CD4-positive, alpha-beta T cell (primary cell): ENCODE measurements around the gene SUV39H1. TPM values are rescaled to one million over a fixed set of nuclear protein-coding genes. Genes with fewer than 3 reads are reported as not detected.

Experiments used
- ATAC-seq: fragments of 200-7000 bp; cut with Tn5 transposase; one replicate; pipeline ENCODE4 v1.10.0; 2022; ENCODE audit warnings: mild to moderate bottlenecking; ENCODE audit not compliant: poor library complexity
- CTCF ChIA-PET: fragments of 350-600 bp; sonication (Branson Sonifier 250); formaldehyde crosslinking; loops from one replicate; lab custom pipeline; 2021; ENCODE audit warnings: antibody characterized with exemption, inconsistent platforms; lab: Charles Lee
- POLR2A ChIA-PET: fragments of 350-600 bp; sonication (Branson Sonifier 250); formaldehyde crosslinking; loops from one replicate; lab custom pipeline; 2021; ENCODE audit warnings: antibody characterized with exemption, inconsistent platforms; lab: Charles Lee
- DNase-seq, 14 experiments: peaks; one replicate each; pipeline ENCODE4 v3.0.0-alpha.2; 2013 to 2020; ENCODE audit warnings: mixed read lengths in 2 of 14
- H3K27ac ChIP-seq, 2 donors: one replicate each; pipeline versions ENCODE4 v1.5.1 to v1.7.0; 2013; ENCODE audit warnings: low read length in 2 of 2, low read depth in 1 of 2, mild to moderate bottlenecking in 1 of 2
- H3K27me3 ChIP-seq, 2 experiments: 1 replicate in 1 of 2; 2 replicates in 1 of 2; pipeline versions ENCODE4 v1.6.1 to v1.7.0; 2013; ENCODE audit warnings: low read length in 2 of 2, control low read depth in 1 of 2, mild to moderate bottlenecking in 1 of 2, moderate library complexity in 1 of 2; ENCODE audit not compliant: insufficient read depth in 2 of 2, control insufficient read depth in 1 of 2
- H3K36me3 ChIP-seq: one replicate; pipeline ENCODE4 v1.6.1; 2013; ENCODE audit warnings: low read length, control low read depth; ENCODE audit not compliant: insufficient read depth
- H3K4me1 ChIP-seq: one replicate; pipeline ENCODE4 v1.6.1; 2013; ENCODE audit warnings: low read length, control low read depth; ENCODE audit not compliant: insufficient read depth
- H3K4me3 ChIP-seq: one replicate; pipeline ENCODE4 v1.5.1; 2013; ENCODE audit warnings: mild to moderate bottlenecking, low read length, moderate library complexity
- H3K9me3 ChIP-seq, 2 experiments: 1 replicate in 1 of 2; 2 replicates in 1 of 2; pipeline versions ENCODE4 v1.6.1 to v1.7.0; 2013; ENCODE audit warnings: low read length in 2 of 2, mild to moderate bottlenecking in 2 of 2, control low read depth in 1 of 2, moderate library complexity in 1 of 2; ENCODE audit not compliant: control insufficient read depth in 1 of 2, insufficient read depth in 1 of 2
- H3K27ac Mint-ChIP-seq: one replicate; pipeline ENCODE4 v1.8.0; 2020; ENCODE audit warnings: mixed read lengths
- H3K27me3 Mint-ChIP-seq: one replicate; pipeline ENCODE4 v1.8.0; 2021; ENCODE audit warnings: mixed read lengths
- H3K36me3 Mint-ChIP-seq: one replicate; pipeline ENCODE4 v1.8.0; 2021; ENCODE audit warnings: low read depth, mixed read lengths
- H3K4me1 Mint-ChIP-seq: one replicate; pipeline ENCODE4 v1.8.0; 2021; ENCODE audit warnings: low read depth, mixed read lengths
- H3K4me3 Mint-ChIP-seq: one replicate; pipeline ENCODE4 v1.8.0; 2020; ENCODE audit warnings: mild to moderate bottlenecking, mixed read lengths
- H3K9me3 Mint-ChIP-seq: one replicate; pipeline ENCODE4 v1.8.0; 2020; ENCODE audit warnings: mixed read lengths
- CTCF ChIP-seq: fragments of 200-600 bp; IDR thresholded peaks from one replicate; pipeline ENCODE4 v1.8.0; 2022; ENCODE audit warnings: antibody characterized with exemption, mild to moderate bottlenecking
- intact Hi-C, 2 experiments: fragments of 100-400 bp; cut with DNase I in 1 of 2; cut with micrococcal nuclease in 1 of 2; formaldehyde crosslinking; loops; one replicate each; pipeline versions ENCODE4 v1.15.1 to v1.9.0; 2023 to 2025; cut with DNase I, micrococcal nuclease
- total RNA-seq, 174 experiments: library from RNA in 2 of 174; stranded (reverse) in 2 of 174; gene quantifications; one replicate each; pipeline ENCODE4 v1.2.3 and lab custom pipeline; 2021 to 2026

SUV39H1 gene
- total RNA-seq, 2 experiments from 2014 or later: 7.7 to 8.4 TPM

- H3K27me3 Mint-ChIP-seq: no peaks in the 10 kb centered on the region
- no peaks in the 10 kb centered on the region for H3K9me3 Mint-ChIP-seq
- H3K36me3 Mint-ChIP-seq: peaks cover 4% of the 10 kb centered on the region
- no peak for ATAC-seq
- Histone ChIP-seq H3K9me3 (no peaks in the 10 kb centered on the region), H3K4me3 (peak overlapping the region; percentile 74), H3K27me3 (no peaks in the 10 kb centered on the region), H3K27ac (peak overlapping the region in 1 of 2 donors; percentile 29), H3K36me3 (no peaks in the 10 kb centered on the region), H3K4me1 (peaks cover 17% of the 10 kb centered on the region)
- no peak for DNase-seq
- POLR2A ChIA-PET: interaction anchor here (0.6 to 2.8 kb wide), 24 partner anchors 8 to 1592 kb away, joined by 3 to 53 read pairs (median 6); partner anchors contain the start of genes GRIPAP1, HDAC6, OTUD5 and PQBP1
- peak overlapping the region; percentile 92 for H3K4me3 Mint-ChIP-seq
- intact Hi-C loops: loop anchor here (1.0 to 10.0 kb wide), 8 partner anchors 24 to 218 kb away; partner anchors contain the start of genes SUV39H1 (in 2 of the 2), OTUD5 (in 1 of the 2), PIM2 (in 1 of the 2) and PQBP1 (in 1 of the 2)
- H3K4me1 Mint-ChIP-seq: peaks cover 24% of the 10 kb centered on the region
- peak overlapping the region; percentile 96 for H3K27ac Mint-ChIP-seq
- CTCF ChIA-PET: interaction anchor here (0.7 to 1.4 kb wide), 6 partner anchors 20 to 427 kb away, joined by 3 to 4 read pairs (median 3); partner anchors contain the start of genes PQBP1 and TIMM17B
- no peak for TF ChIP-seq CTCF
Observed at GRCh38 chrX:48736878-48737212, 40.3 kb downstream of the SUV39H1 start.

GRCh38 chrX:48737213-48737938, 40.8 kb downstream of the SUV39H1 start:
- peak overlapping the region; percentile 74 for H3K4me3 ChIP-seq
- Mint-ChIP-seq H3K4me1 (peaks cover 24% of the 10 kb centered on the region), H3K4me3 (peak overlapping the region; percentile 92), H3K27ac (peak overlapping the region; percentile 96), H3K9me3 (no peaks in the 10 kb centered on the region), H3K27me3 (no peaks in the 10 kb centered on the region), H3K36me3 (peaks cover 4% of the 10 kb centered on the region)
- ChIA-PET POLR2A (interaction anchor here (0.6 to 2.8 kb wide), 25 partner anchors 9 to 1592 kb away, joined by 3 to 53 read pairs (median 6); partner anchors contain the start of genes GRIPAP1, HDAC6, OTUD5 and PQBP1), CTCF (interaction anchor here (0.7 to 1.4 kb wide), 6 partner anchors 20 to 426 kb away, joined by 3 to 4 read pairs (median 3); partner anchors contain the start of genes PQBP1 and TIMM17B)
- DNase-seq (peak; percentile 72 to 97 (median 84)), ATAC-seq (peak; percentile 94)
- intact Hi-C loops: loop anchor here (1.0 to 10.0 kb wide), 7 partner anchors 24 to 217 kb away; partner anchors contain the start of genes SUV39H1 (in 2 of the 2), OTUD5 (in 1 of the 2), PIM2 (in 1 of the 2) and PQBP1 (in 1 of the 2)
- no peaks in the 10 kb centered on the region for H3K27me3 ChIP-seq
- H3K9me3 ChIP-seq: no peaks in the 10 kb centered on the region
- peaks cover 17% of the 10 kb centered on the region for H3K4me1 ChIP-seq
- TF ChIP-seq CTCF: no peak
- peak overlapping the region; percentile 76 to 92 for H3K27ac ChIP-seq
- H3K36me3 ChIP-seq: no peaks in the 10 kb centered on the region

GRCh38 chrX:48737940-48738339, 41.4 kb downstream of the SUV39H1 start:
- peak overlapping the region; percentile 96 for H3K27ac Mint-ChIP-seq
- H3K27me3 Mint-ChIP-seq: no peaks in the 10 kb centered on the region
- no peaks in the 10 kb centered on the region for H3K9me3 ChIP-seq
- DNase-seq (no peak), ATAC-seq (no peak)
- peak overlapping the region; percentile 74 for H3K4me3 ChIP-seq
- peak overlapping the region; percentile 76 to 92 for H3K27ac ChIP-seq
- no peaks in the 10 kb centered on the region for H3K36me3 ChIP-seq
- peaks cover 24% of the 10 kb centered on the region for H3K4me1 Mint-ChIP-seq
- TF ChIP-seq CTCF: no peak
- H3K9me3 Mint-ChIP-seq: no peaks in the 10 kb centered on the region
- intact Hi-C loops: loop anchor here (1.0 to 10.0 kb wide), 7 partner anchors 25 to 217 kb away; partner anchors contain the start of genes SUV39H1 (in 2 of the 2), OTUD5 (in 1 of the 2), PIM2 (in 1 of the 2) and PQBP1 (in 1 of the 2)
- H3K4me3 Mint-ChIP-seq: peak overlapping the region; percentile 92
- H3K27me3 ChIP-seq: no peaks in the 10 kb centered on the region
- POLR2A ChIA-PET: interaction anchor here (1.1 to 2.8 kb wide), 18 partner anchors 12 to 1593 kb away, joined by 3 to 53 read pairs (median 14); partner anchors contain the start of genes GRIPAP1, HDAC6, OTUD5 and PQBP1
- CTCF ChIA-PET: interaction anchor here (0.8 to 1.4 kb wide), 3 partner anchors 24 to 426 kb away, joined by 3 to 4 read pairs (median 3); partner anchors contain the start of genes PQBP1 and TIMM17B
- peaks cover 4% of the 10 kb centered on the region for H3K36me3 Mint-ChIP-seq
- H3K4me1 ChIP-seq: peaks cover 17% of the 10 kb centered on the region
